HG03460 (cell line): ENCODE data around the gene LHFPL2.

Source experiments
- ATAC-seq: cut with Tn5 transposase; IDR thresholded peaks from one replicate; pipeline ENCODE4 v1.9.1; 2021; ENCODE audit not compliant: unreplicated experiment

The LHFPL2 gene

DNA sequence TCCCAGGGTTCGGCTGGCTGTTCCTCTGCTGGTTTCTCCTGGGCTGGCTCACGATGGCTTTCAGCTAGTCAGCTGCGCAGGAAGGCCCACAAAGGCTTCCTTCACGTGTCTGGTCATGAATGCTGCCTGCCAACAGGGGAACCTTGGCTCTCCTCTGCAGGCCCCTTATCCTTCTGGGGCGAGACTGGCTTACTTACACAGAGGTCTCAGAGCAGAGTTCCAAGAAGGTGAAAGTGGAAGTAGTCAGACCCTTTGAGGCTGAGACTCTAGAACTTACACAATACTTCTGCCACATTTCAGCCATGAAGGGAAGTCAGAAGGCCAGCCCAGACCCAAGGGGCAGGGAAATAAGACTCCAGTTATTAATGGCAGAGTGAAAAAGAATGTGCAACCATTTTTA lies 99.5 kb downstream of the LHFPL2 start:
- ATAC-seq, result no peak

DNA sequence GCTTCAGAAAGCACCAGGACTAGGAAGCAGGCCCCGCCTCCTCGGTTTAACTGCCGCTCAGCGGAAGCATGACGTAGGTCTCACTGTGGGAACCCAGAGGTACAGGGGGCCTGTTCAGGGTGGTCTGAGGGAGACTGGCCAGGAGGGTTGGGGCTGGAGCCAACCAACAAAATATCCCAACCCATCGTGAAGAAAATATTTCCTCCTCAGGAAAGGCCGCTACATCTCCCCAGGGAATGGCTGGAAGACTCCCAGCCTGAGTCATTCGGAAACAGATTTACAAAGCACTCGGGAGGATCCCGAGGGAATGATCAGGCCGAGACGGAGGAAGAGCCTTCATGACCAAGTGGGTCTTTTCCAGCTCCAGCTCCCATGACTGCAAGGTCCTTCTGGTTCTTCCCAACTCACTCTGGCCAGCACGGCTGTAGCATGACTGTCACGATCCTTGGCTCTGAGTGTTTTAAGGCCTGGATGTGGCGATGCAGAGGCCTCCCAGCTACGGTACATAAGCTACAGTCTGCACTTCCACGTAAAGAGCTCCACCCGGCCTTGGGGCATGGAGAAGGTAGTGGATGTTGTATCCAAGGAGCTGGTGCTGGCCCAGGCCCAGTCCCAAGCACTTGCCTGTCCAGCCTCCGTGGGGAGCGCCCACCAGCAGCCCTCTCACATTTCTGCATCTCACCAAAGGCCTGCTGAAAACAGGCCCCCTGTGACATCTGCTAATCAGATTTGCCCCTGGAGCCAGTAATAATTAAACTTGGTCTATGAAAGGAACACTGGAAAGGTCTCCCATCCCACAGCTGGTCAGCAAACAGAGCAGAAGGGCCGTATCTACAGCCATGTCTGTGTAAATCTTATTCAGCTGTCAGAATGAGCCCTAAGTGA lies 100.6 kb downstream of the LHFPL2 start:
- no peak for ATAC-seq

DNA sequence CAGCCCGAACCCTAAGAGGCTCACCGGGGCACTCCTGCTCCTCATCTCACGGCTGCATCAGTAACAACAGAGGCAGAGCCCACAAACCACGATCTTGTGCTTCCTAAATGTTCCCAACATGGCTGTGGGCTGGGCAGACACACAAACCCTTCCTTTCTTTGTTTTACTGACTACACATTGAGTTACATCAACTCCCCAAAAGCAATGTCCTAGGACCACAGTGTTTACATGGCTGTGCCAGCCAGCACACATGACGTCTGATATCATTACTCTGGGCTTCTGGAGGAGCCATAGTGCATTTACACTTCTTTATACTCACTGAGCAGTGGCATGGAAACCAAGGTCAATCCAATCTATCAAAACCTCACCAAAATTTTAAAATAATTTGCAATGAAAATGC lies 101.4 kb downstream of the LHFPL2 start:
- ATAC-seq, result no peak

DNA sequence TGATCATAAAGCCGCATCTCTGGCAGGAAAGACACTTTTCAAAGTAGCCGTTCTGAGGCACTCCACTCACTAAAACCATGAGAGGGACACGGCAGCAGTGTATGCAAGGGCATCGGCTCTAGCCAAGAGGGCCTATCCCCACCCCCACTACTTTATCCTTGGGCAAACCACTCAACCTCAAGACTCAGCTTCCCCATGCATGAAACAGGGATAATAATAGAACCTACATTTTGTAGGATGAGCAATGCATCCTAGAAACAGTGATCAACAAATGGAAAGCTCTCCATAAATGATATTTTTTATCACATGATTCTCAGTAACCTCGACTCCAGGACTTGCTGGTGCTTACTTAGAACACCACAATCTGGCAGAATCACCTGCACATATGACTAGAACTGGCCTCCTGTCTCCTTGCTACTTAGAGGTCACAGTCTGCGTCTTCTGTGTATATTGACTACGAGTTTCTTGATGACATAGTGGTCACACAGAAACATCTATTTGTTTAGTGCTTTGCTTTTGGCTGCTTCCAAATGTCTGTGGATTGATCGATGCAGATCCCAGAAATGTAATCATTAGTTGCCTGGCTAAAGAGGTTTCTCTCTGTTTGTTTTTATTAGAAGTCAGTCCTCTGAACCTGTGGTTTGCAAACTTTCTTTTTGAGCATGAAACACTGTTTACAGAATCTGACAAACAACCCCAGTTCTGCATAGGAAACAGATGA lies 102.1 kb downstream of the LHFPL2 start:
- ATAC-seq, result no peak

DNA sequence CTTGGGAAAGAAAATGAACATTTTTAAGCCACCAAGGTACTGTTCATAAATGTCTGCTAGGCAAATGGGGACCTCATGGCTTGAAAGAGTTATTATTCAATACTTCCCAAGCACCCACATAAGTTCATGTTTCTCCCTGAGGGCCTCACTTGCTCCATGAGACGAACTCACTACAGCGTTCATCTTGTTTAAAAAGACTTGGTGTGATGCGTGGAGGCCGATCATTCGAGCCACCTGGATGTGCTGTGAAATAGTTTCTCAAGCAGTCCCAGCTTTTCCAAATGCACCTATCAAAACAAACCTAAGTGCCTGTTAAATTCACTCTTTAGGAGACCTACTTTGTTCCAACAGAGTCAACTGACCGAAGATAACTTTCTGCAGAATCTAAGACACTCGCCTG lies 103.2 kb downstream of the LHFPL2 start:
- no peak for ATAC-seq

DNA sequence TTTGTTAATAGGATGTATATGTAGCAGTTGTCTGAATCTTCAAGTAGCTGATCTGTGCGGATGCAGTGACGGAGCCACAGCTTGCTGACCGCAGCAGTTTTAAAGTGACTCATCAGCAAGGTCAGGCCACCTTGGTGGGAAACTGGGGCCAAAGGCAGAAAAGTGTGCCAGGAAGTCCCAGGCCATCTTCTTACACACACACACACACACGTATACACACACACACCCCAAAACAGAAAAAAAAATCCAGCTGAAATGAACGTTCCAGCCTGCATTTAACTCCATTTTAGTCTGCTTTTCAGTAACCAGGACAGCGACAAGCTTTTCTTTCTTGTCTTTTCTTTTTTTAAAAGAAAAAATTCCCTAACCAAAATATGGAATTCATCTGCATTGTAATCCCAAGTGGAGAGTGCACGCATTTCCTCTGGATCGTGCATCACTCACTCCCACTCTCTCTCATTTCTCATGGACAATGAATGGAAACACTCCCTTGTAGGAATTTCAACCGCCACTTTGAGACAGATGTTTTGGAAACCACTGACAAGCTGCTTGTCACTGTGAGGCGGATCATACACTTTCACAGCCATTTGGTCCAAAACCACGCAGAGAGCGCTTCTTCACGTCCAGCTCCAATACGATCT lies 103.9 kb downstream of the LHFPL2 start:
- no peak for ATAC-seq

DNA sequence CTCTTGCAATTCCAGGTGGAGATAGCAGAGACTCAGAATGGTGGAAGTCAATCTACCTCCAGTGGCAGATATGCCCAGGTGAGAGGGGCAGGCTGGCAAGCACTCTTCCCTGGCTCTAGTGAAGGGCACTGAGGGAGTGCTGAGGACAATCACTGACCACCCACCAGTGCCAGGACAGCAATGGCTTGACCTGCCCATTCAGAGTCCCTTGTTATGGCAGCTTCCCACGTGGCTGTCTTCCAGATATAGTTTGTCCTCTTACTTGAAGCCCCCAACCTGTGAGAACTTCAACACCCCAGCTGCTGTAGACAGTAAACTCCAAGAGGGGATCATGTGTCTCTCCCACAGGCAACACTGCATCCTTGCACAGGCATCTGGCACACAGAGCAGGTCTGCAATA lies 104.7 kb downstream of the LHFPL2 start:
- ATAC-seq, result no peak

DNA sequence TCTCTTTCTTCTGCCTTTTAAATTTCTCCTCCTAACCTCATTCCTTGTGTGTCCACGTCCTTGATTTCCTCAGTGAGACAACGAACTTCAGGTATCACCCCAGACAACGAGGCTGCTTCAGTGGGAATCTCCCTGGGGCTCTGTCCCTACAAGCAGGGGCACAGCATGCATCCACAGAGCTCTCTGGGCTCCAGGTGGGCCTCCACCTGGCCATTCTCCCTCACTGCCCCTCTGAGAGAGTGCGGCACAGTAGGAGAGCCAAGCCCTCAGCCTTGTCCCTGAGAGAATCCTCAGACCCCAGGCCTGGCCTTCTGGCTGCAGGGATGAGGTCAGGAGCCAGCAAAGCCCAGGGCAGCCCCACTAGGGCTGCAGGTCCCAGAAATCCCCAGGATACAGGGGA lies 105.3 kb downstream of the LHFPL2 start:
- ATAC-seq, result no peak

DNA sequence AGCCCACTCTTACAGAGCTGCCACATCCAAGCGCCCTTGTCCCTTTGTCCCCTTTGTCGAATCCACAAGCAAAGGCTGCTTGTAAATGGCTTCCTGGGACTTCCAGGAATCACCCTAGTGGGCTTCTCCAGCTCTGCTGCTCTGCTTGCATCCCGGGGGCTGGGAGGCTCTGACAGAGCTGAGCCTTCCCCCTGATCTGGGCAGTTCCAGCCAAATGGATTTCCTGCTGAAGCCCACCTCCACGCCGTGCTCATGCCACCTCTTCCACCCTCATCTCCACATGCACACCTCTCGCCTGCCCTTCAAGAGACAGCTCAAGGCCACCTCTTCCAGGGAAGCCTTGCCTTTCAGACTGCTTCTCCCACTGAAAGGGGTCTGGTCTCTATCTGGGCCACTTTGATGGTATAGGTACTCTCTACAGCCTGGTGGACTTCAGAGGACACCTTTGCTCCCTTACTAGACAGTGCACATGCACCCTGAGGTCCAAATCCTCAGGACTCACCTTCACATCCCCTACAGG lies 106.2 kb downstream of the LHFPL2 start:
- no peak for ATAC-seq

DNA sequence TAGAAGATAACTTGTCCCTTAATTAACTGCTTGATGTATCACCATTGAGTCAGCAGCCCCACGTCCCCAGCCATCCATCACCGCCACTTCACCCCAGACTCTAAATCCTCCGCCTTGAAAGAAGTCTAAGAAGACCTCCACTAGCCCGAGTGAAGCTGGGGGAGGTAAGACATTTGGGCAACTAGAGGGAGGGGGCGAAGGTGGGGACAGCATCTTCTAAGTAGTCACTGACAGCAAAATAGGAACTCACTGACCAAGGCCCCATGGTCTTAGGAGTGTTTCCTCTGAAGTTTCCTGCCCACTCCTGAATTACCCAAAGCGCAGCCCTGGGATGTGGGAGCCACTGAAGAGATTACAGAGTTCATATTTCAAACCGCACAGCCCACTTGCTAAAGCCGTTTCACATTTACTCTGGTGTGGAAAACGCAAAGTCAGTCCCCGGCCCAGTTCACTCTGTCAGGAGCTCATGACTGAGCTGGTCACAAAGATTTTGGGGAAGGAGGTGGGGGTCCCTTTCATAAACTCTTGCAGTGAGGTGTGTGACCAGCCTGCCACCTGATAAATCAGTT lies 107.4 kb downstream of the LHFPL2 start:
- no peak for ATAC-seq

DNA sequence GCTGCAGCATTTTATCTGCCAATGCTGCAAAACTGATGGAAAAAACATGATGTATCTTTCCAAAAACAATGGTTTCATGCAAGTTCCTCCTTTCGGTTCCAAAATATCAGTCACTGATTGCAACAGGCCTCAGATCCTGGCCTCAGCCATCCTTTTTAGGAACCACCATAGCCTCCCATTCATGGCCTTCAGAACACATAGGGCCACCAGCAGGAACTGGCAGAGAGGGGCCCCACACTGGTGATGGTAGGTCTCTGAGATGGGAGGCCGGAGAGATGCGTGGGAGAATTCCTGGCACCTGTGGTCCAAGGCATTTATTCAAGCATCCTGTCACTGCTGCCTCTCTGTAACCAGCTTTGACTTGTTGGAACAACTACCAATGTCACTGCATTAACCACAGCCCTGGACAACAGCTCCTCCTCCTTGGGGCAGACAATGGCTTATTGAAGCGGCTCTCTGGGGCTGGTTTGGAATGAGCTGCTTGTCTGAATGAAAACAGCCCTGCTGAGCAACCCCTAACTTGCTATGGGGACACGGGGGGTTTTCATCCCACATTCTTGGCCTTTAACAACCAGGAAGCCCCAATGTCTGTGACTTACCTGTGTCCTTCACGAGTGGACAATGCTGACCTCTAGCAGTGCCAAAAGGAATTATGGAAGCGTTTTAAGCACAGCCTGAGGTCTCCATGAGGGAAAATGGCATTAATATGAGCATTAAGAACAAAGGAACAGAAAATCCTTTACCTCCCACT lies 108.1 kb downstream of the LHFPL2 start:
- ATAC-seq, result no peak

DNA sequence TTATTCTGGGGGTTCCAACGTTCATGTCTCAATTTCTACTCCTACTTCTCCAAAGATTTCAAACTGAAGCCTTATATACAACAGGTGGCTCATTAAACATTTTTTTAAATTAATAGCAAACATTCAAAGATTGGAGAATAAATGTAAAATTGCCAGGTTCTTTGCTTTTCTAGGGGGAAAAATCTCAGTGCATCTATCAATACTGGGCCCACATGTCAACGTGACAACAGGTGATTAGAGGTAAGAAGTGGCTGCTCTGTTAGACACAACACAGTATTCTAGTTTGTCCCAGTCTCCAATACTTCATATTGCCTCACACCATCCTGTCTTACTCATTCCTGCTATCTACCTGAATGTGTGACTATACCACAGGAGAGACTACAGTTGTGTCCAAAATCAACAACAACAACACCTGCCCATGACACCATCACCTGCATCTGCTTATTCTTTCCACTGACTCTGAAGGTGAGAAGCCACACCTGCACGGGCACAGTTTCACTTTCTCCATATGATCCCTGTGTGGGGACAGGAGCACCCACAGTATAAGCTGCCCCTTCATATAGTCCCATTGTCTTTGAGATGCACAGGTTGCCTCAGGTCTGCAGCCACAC lies 110.2 kb downstream of the LHFPL2 start:
- no peak for ATAC-seq

DNA sequence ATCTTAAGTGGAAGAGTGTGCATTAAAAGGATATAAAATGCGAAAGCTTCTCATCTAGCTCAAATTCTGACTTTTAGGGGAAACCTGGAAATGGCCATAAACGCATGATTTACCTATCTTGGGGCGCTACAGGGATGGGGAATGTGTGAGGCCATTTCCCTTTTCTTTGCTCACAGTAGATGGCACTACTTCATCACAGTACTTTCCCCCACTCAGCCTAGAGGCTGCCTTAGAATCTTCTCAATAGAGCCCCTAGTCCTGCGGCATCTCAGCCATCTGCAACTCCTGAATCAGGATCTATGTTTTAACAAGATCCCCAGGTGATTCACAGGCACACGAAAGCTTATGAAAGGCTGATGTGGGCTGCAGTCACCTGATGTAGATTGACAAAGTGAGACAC lies 110.8 kb downstream of the LHFPL2 start:
- no peak for ATAC-seq

DNA sequence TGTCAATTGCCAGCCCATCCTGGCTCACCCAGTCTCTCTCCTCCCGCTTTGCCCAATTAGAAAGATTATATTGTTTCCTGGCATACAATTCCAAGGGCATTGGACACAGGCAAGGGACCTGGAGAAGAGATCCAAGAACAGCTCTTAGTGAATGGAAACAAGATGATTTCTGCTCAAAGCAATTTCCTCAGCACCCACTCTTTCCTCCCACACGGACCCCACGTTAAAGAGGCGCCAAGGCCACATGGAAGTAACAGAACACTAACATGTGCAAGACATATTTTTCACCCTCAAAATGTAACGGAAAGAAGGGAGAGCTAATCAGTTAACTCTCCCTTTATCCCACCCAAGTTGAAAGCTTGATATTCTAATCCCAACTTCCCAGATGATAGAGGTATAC lies 111.2 kb downstream of the LHFPL2 start:
- ATAC-seq, result no peak

DNA sequence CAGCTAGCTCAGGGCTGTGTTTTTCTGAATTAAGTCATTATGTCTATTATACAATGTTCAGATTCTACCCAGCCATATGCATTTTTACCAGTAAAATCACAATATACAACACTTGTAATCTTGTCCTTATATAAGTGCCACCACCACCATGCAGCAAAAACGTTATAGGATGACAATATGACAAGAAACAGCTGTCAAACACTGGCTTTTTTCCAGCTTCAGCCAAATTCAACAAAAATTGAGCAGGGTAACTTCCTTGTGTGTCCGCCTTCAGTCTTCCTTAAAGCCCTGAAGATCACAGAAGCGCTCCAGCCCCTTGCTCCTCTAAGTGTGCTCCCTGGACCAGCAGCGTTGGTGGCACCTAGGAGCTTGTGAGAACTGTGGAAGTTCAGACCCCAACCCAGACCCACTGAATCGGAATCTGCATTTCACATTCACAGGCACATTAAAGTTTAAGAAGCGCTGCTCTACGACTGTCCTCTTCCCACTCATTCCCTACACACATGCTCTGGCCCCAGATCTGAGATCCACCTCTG lies 111.8 kb downstream of the LHFPL2 start:
- no peak for ATAC-seq

DNA sequence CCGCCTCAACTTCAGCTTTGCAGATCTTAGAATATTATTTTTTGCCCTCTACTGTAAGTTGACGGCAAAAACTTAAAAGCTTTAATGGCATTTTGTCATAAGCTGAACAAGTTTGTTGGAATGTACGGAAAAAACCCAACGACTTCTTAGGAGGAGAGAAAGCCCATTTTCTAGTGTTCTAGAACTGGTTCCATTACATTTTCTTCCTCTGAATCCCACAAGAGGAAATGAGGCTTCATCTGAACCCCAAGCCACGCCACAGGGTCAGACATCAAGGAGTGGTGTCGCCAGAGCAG lies 113.7 kb downstream of the LHFPL2 start:
- ATAC-seq, result no peak

DNA sequence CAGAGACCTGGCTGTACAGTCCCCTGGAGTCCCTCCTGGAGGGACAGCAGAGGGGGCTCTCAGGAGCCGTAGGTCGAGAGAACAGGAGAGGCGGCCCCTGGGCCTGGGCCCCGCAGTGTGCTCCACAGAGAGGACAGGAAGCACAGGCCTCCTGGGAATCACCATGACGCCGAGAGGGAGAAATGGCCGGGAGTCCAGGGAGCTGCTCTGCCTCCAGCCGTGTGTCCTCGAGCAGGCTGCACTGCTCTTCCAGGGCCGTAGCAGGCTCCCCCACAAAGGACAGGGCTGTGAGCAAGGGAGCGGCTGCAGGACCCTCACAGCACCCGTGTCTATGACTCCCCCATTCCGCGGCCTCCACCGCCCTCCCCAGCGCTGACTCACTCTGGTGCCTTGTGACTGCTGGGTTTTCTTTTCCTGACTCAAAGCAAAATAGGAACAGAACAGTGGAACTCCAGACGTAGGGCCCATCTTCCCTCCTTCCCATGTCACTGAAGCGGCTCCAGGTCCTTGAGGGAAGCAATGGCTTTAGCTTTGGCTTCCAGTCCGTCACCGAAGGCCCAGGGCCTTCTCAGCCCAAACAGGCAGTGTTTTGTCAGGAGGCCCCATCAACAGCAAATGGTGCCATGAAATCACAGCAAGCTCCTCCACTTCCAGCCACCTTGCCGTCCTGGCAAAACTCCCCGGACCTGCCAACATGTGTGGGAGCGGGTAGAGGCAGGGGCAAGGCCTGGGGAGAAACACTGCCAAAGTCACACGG lies 114.2 kb downstream of the LHFPL2 start:
- ATAC-seq, result no peak

DNA sequence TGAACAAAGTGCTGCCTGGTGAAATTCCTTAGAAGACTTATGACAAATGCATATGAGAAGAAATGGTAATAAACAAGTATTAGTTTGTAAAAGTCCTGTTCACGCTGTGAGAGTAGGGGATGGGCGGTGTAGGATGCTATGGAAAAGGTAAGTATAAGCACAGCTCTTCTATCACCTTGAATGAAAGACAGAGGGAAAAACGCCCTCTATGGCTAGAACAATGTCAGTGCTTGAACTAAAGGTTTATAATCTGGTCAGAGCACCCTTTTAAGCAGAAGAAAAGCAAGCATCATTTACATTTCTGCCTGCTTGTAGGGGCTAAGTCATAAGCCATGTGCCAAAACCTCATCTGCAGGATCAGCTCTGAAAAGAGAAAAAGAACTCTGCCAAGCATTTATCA lies 115.2 kb downstream of the LHFPL2 start:
- no peak for ATAC-seq

DNA sequence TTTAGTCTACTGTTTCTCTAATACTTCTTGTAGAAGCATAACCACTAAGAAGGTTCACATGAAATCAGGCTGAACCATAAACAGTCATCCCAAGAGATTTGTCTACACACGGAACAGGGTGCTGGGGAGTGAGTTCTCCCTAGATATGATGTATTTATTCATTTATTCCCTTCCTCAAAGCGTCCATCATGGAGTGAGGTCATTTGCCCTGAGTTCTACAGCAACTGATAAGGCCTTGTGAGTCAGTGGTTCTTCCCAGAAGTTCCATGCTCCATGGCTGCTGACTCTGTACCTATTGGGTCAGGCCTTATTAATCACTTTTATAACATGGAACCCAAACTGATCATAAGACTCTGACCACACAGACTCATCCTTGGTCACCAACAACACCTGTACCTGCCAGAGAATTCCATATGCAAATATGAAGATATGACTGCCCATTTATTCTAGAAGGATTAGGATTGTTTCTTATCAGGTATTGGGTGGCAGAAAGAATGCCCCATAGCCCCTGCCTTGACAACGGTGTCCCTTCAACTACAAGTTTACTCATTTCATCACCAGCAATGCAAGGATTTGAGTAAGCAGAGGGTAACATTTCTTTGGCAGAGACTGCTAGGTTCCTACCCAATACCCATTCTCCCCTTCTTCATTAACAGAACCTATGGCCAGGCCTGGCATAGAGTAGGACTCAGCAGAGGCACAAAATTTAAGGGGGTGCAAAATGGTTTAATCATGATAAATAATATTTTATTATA lies 118.1 kb downstream of the LHFPL2 start:
- no peak for ATAC-seq
